ENCODE measurements around the gene TACC2.

The TACC2 gene

GRCh38 chr10:122248356-122249302 is 259.7 kb downstream of the TACC2 start:
- Histone ChIP-seq H3K4me1 (ENCODE audit: insufficient read depth, low read length) (peaks cover 7% of the 10 kb centered on the region), H3K9me3 (ENCODE audit: low read length) (no peaks in the 10 kb centered on the region), H3K9ac (ENCODE audit: low read length) (no peak overlapping the region), H3K36me3 (ENCODE audit: insufficient read depth, low read length) (peaks cover 54% of the 10 kb centered on the region), H3K27me3 (ENCODE audit: control insufficient read depth in 1 of 2, insufficient read depth in 2 of 2, low read length in 2 of 2) (no peaks in the 10 kb centered on the region), H3K4me3 (ENCODE audit: low read depth in 1 of 2, low read length in 2 of 2) (no peak overlapping the region), H3K27ac (ENCODE audit: low read depth, low read length) (no peak overlapping the region)

GRCh38 chr10:122249303-122249850 is 260.4 kb downstream of the TACC2 start:
- peaks cover 53% of the 10 kb centered on the region for H3K36me3 ChIP-seq (ENCODE audit: insufficient read depth, low read length)

GRCh38 chr10:122249991-122250750 is 261.2 kb downstream of the TACC2 start:
- H3K9me3 ChIP-seq (ENCODE audit: low read length): no peaks in the 10 kb centered on the region
- no peak overlapping the region for H3K9ac ChIP-seq (ENCODE audit: low read length)
- peaks cover 46% of the 10 kb centered on the region for H3K36me3 ChIP-seq (ENCODE audit: insufficient read depth, low read length)
- no peak overlapping the region for H3K27ac ChIP-seq (ENCODE audit: low read depth, low read length)
- H3K27me3 ChIP-seq (ENCODE audit: control insufficient read depth in 1 of 2, insufficient read depth in 2 of 2, low read length in 2 of 2): no peaks in the 10 kb centered on the region
- H3K4me1 ChIP-seq (ENCODE audit: insufficient read depth, low read length): peaks cover 7% of the 10 kb centered on the region
- no peak overlapping the region for H3K4me3 ChIP-seq (ENCODE audit: low read depth in 1 of 2, low read length in 2 of 2)

More at GRCh38 chr10:122249303-122249850, 260.4 kb downstream of the TACC2 start:
- Histone ChIP-seq H3K4me3 (ENCODE audit: low read depth in 1 of 2, low read length in 2 of 2) (no peak overlapping the region), H3K4me1 (ENCODE audit: insufficient read depth, low read length) (peaks cover 7% of the 10 kb centered on the region), H3K27ac (ENCODE audit: low read depth, low read length) (no peak overlapping the region), H3K27me3 (ENCODE audit: control insufficient read depth in 1 of 2, insufficient read depth in 2 of 2, low read length in 2 of 2) (no peaks in the 10 kb centered on the region), H3K9me3 (ENCODE audit: low read length) (no peaks in the 10 kb centered on the region), H3K9ac (ENCODE audit: low read length) (no peak overlapping the region)

GRCh38 chr10:122251459-122252255 is 262.7 kb downstream of the TACC2 start:
- H3K27me3 ChIP-seq (ENCODE audit: control insufficient read depth in 1 of 2, insufficient read depth in 2 of 2, low read length in 2 of 2): no peaks in the 10 kb centered on the region
- no peak overlapping the region for H3K9ac ChIP-seq (ENCODE audit: low read length)
- no peak overlapping the region for H3K27ac ChIP-seq (ENCODE audit: low read depth, low read length)
- peaks cover 7% of the 10 kb centered on the region for H3K4me1 ChIP-seq (ENCODE audit: insufficient read depth, low read length)
- H3K9me3 ChIP-seq (ENCODE audit: low read length): no peaks in the 10 kb centered on the region
- H3K36me3 ChIP-seq (ENCODE audit: insufficient read depth, low read length): peaks cover 51% of the 10 kb centered on the region
- H3K4me3 ChIP-seq (ENCODE audit: low read depth in 1 of 2, low read length in 2 of 2): no peak overlapping the region

GRCh38 chr10:122252805-122253204 is 263.8 kb downstream of the TACC2 start:
- Histone ChIP-seq H3K4me3 (ENCODE audit: low read depth in 1 of 2, low read length in 2 of 2) (no peak overlapping the region), H3K27ac (ENCODE audit: low read depth, low read length) (no peak overlapping the region), H3K27me3 (ENCODE audit: control insufficient read depth in 1 of 2, insufficient read depth in 2 of 2, low read length in 2 of 2) (no peaks in the 10 kb centered on the region), H3K36me3 (ENCODE audit: insufficient read depth, low read length) (peaks cover 50% of the 10 kb centered on the region), H3K9me3 (ENCODE audit: low read length) (no peaks in the 10 kb centered on the region), H3K4me1 (ENCODE audit: insufficient read depth, low read length) (peaks cover 7% of the 10 kb centered on the region), H3K9ac (ENCODE audit: low read length) (no peak overlapping the region)

- Histone ChIP-seq H3K4me1 (ENCODE audit: insufficient read depth, low read length) (peaks cover 11% of the 10 kb centered on the region), H3K9ac (ENCODE audit: low read length) (no peak overlapping the region), H3K4me3 (ENCODE audit: low read depth in 1 of 2, low read length in 2 of 2) (no peak overlapping the region), H3K27me3 (ENCODE audit: control insufficient read depth in 1 of 2, insufficient read depth in 2 of 2, low read length in 2 of 2) (no peaks in the 10 kb centered on the region), H3K9me3 (ENCODE audit: low read length) (no peaks in the 10 kb centered on the region), H3K27ac (ENCODE audit: low read depth, low read length) (no peak overlapping the region), H3K36me3 (ENCODE audit: insufficient read depth, low read length) (peaks cover 42% of the 10 kb centered on the region)
Observed at GRCh38 chr10:122253605-122254004, 264.6 kb downstream of the TACC2 start.

- H3K9ac ChIP-seq (ENCODE audit: low read length): no peak overlapping the region
- peaks cover 30% of the 10 kb centered on the region for H3K36me3 ChIP-seq (ENCODE audit: insufficient read depth, low read length)
- peaks cover 16% of the 10 kb centered on the region for H3K4me1 ChIP-seq (ENCODE audit: insufficient read depth, low read length)
- no peak overlapping the region for H3K4me3 ChIP-seq (ENCODE audit: low read depth in 1 of 2, low read length in 2 of 2)
- no peaks in the 10 kb centered on the region for H3K27me3 ChIP-seq (ENCODE audit: control insufficient read depth in 1 of 2, insufficient read depth in 2 of 2, low read length in 2 of 2)
- H3K27ac ChIP-seq (ENCODE audit: low read depth, low read length): no peak overlapping the region
- no peaks in the 10 kb centered on the region for H3K9me3 ChIP-seq (ENCODE audit: low read length)
Observed at GRCh38 chr10:122254831-122255230, 265.9 kb downstream of the TACC2 start.

GRCh38 chr10:122255509-122256301 is 266.7 kb downstream of the TACC2 start:
- Histone ChIP-seq H3K27me3 (ENCODE audit: control insufficient read depth in 1 of 2, insufficient read depth in 2 of 2, low read length in 2 of 2) (no peaks in the 10 kb centered on the region), H3K9me3 (ENCODE audit: low read length) (no peaks in the 10 kb centered on the region), H3K9ac (ENCODE audit: low read length) (no peak overlapping the region), H3K36me3 (ENCODE audit: insufficient read depth, low read length) (peaks cover 28% of the 10 kb centered on the region), H3K4me3 (ENCODE audit: low read depth in 1 of 2, low read length in 2 of 2) (no peak overlapping the region), H3K4me1 (ENCODE audit: insufficient read depth, low read length) (peaks cover 16% of the 10 kb centered on the region), H3K27ac (ENCODE audit: low read depth, low read length) (no peak overlapping the region)

GRCh38 chr10:122257041-122257440 is 268.1 kb downstream of the TACC2 start:
- Histone ChIP-seq H3K4me3 (ENCODE audit: low read depth in 1 of 2, low read length in 2 of 2) (no peak overlapping the region), H3K9ac (ENCODE audit: low read length) (no peak overlapping the region), H3K9me3 (ENCODE audit: low read length) (no peaks in the 10 kb centered on the region), H3K27ac (ENCODE audit: low read depth, low read length) (no peak overlapping the region), H3K4me1 (ENCODE audit: insufficient read depth, low read length) (peaks cover 16% of the 10 kb centered on the region), H3K36me3 (ENCODE audit: insufficient read depth, low read length) (peaks cover 20% of the 10 kb centered on the region), H3K27me3 (ENCODE audit: control insufficient read depth in 1 of 2, insufficient read depth in 2 of 2, low read length in 2 of 2) (no peaks in the 10 kb centered on the region)
